Endodermal cell (in vitro differentiated cells): ENCODE measurements around the gene S100A8. TPM values are rescaled to one million over a fixed set of nuclear protein-coding genes. Genes with fewer than 3 reads are reported as not detected.
A peak's percentile ranks its signal among the peaks of the same experiment; 100 is the strongest.

Experiments
- DNase-seq: peaks from one replicate; pipeline ENCODE4 v3.0.0-alpha.2; 2017
- H3K27ac ChIP-seq: 2 replicates; pipeline ENCODE4 v1.5.1; 2013; ENCODE audit warnings: mild to moderate bottlenecking, low read depth, low read length, moderate library complexity
- H3K27me3 ChIP-seq: 2 replicates; pipeline ENCODE4 v1.6.1; 2013; ENCODE audit warnings: mild to moderate bottlenecking, low read length, moderate library complexity; ENCODE audit not compliant: insufficient read depth, control insufficient read depth, poor library complexity, severe bottlenecking
- H3K36me3 ChIP-seq: 2 replicates; pipeline ENCODE4 v1.7.0; 2013; ENCODE audit warnings: mild to moderate bottlenecking, low read length, moderate library complexity; ENCODE audit not compliant: control insufficient read depth, insufficient read depth
- H3K4me1 ChIP-seq: one replicate; pipeline ENCODE4 v1.7.0; 2013; ENCODE audit warnings: low read length; ENCODE audit not compliant: control insufficient read depth, insufficient read depth
- H3K4me3 ChIP-seq: 2 replicates; pipeline ENCODE4 v1.5.1; 2013; ENCODE audit warnings: mild to moderate bottlenecking, low read length, moderate library complexity
- H3K9ac ChIP-seq: 2 replicates; pipeline ENCODE4 v1.6.1; 2013; ENCODE audit warnings: mild to moderate bottlenecking, low read length, moderate library complexity; ENCODE audit not compliant: poor library complexity, severe bottlenecking; ENCODE audit errors: extremely low read depth
- H3K9me3 ChIP-seq: 2 replicates; pipeline ENCODE4 v1.6.1; 2013; ENCODE audit warnings: mild to moderate bottlenecking, low read length, moderate library complexity; ENCODE audit not compliant: control insufficient read depth
- H3K27ac Mint-ChIP-seq: 2 replicates; pipeline ENCODE4 v1.8.0; 2020; ENCODE audit warnings: mixed read lengths
- H3K27me3 Mint-ChIP-seq: 2 replicates; pipeline ENCODE4 v1.8.0; 2021; ENCODE audit warnings: mild to moderate bottlenecking, mixed read lengths; ENCODE audit not compliant: insufficient read depth
- H3K36me3 Mint-ChIP-seq: 2 replicates; pipeline ENCODE4 v1.8.0; 2020; ENCODE audit warnings: low read depth, mixed read lengths
- H3K4me1 Mint-ChIP-seq: 2 replicates; pipeline ENCODE4 v1.8.0; 2020; ENCODE audit warnings: mixed read lengths
- H3K4me3 Mint-ChIP-seq: 2 replicates; pipeline ENCODE4 v1.8.0; 2020; ENCODE audit warnings: mild to moderate bottlenecking, moderate library complexity, mixed read lengths
- H3K9me3 Mint-ChIP-seq: 2 replicates; pipeline ENCODE4 v1.8.0; 2020; ENCODE audit warnings: mild to moderate bottlenecking, mixed read lengths
- whole genome bisulfite sequencing, 2 experiments: methylation state at CpG; one replicate each; pipeline versions ENCODE4 v1.1.5 to v1.1.7; 2013; ENCODE audit warnings: missing lambda C conversion rate in 2 of 2, mixed read lengths in 1 of 2; ENCODE audit not compliant: insufficient coverage in 1 of 2, insufficient read length in 1 of 2; 5-methylcytosine and 5-hydroxymethylcytosine counted together
- total RNA-seq, 2 donors: library from RNA; stranded (reverse); fragmentation: NEBNext Ultra II Directional in 1 of 2; extraction: Animal tissue kit (Norgen Biotek cat#: 25700) in 1 of 2; gene quantifications; 2 replicates in 1 of 2; 3 replicates in 1 of 2; pipeline ENCODE4 v1.2.1, GENCODE V29; 2021
- TF ChIP-seq, protein P1 (sequence below): fragments of 200-600 bp; sonication (generic); conservative IDR thresholded peaks from 2 replicates; pipeline ENCODE4 v1.5.0; 2021; ENCODE audit warnings: antibody characterized with exemption, mild to moderate bottlenecking

S100A8 gene
- total RNA-seq, 2 donors from 2014 or later: not detected

GRCh38 chr1:153355445-153356071 lies 35.3 kb downstream of the S100A8 start:
- H3K9me3 ChIP-seq: no peaks in the 10 kb centered on the region
- H3K9ac ChIP-seq: no peak overlapping the region
- Mint-ChIP-seq H3K27me3 (no peaks in the 10 kb centered on the region), H3K9me3 (no peaks in the 10 kb centered on the region), H3K27ac (no peak overlapping the region), H3K36me3 (no peaks in the 10 kb centered on the region), H3K4me1 (peaks cover 6% of the 10 kb centered on the region), H3K4me3 (no peak overlapping the region)
- peak; percentile 89 for DNase-seq
- TF ChIP-seq, protein P1, sequence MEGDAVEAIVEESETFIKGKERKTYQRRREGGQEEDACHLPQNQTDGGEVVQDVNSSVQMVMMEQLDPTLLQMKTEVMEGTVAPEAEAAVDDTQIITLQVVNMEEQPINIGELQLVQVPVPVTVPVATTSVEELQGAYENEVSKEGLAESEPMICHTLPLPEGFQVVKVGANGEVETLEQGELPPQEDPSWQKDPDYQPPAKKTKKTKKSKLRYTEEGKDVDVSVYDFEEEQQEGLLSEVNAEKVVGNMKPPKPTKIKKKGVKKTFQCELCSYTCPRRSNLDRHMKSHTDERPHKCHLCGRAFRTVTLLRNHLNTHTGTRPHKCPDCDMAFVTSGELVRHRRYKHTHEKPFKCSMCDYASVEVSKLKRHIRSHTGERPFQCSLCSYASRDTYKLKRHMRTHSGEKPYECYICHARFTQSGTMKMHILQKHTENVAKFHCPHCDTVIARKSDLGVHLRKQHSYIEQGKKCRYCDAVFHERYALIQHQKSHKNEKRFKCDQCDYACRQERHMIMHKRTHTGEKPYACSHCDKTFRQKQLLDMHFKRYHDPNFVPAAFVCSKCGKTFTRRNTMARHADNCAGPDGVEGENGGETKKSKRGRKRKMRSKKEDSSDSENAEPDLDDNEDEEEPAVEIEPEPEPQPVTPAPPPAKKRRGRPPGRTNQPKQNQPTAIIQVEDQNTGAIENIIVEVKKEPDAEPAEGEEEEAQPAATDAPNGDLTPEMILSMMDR: peak; percentile 77
- 48 to 52% methylated on average over 7 to 10 of the region's 10 CpGs for WGBS, 2 experiments
- no peak overlapping the region for H3K27ac ChIP-seq
- no peaks in the 10 kb centered on the region for H3K36me3 ChIP-seq
- no peak overlapping the region for H3K4me3 ChIP-seq
- no peaks in the 10 kb centered on the region for H3K27me3 ChIP-seq
- H3K4me1 ChIP-seq: no peaks in the 10 kb centered on the region

DNA sequence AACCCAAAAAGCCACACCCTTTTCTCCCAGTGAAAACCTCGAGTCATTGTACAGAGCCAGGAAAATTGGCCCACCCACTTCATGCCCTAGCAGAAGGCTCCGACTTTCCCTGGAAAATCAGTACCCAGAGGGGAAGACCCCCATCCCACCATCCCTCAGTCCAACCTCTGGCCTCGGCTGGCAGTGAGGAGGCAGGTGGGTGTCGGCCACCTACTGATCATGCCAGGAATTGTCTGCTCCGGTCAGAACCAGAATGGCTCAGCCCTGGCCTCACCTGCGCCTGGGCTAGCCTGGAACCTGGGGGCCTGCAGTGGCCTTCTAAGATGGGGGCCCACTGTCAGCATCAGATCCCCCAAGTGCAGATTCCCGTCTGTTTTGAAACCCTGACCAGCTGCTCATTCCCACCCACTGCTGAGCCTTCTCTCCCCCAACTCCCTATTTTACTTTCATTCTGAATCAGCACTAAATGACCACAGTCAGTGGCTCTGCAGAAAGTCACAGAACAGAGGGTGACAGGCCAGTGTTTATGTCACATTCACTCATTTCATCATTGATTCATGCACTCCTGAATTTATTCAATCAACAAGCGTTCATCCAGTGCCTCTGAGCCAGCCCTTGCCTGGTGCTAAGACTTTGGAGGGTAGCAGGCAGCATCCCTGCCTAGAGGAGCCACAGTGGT lies 36.2 kb downstream of the S100A8 start:
- WGBS, 2 experiments: 83 to 89% methylated on average over 1 to 8 of the region's 8 CpGs
- no peak overlapping the region for H3K27ac ChIP-seq

GRCh38 chr1:153353226-153353947 lies 37.5 kb downstream of the S100A8 start:
- no peaks in the 10 kb centered on the region for H3K4me1 ChIP-seq
- TF ChIP-seq, protein P1: peak; percentile 77
- no peaks in the 10 kb centered on the region for H3K36me3 Mint-ChIP-seq
- peak; percentile 85 for DNase-seq
- no peaks in the 10 kb centered on the region for H3K9me3 ChIP-seq
- no peak overlapping the region for H3K27ac Mint-ChIP-seq
- H3K4me3 Mint-ChIP-seq: no peak overlapping the region
- H3K36me3 ChIP-seq: no peaks in the 10 kb centered on the region
- peaks cover 14% of the 10 kb centered on the region for H3K4me1 Mint-ChIP-seq
- no peak overlapping the region for H3K9ac ChIP-seq
- H3K27ac ChIP-seq: no peak overlapping the region
- no peaks in the 10 kb centered on the region for H3K9me3 Mint-ChIP-seq
- no peaks in the 10 kb centered on the region for H3K27me3 ChIP-seq
- H3K4me3 ChIP-seq: no peak overlapping the region
- WGBS, 2 experiments: 85 to 97% methylated on average over 6 to 7 of the region's 7 CpGs
- peaks cover 14% of the 10 kb centered on the region for H3K27me3 Mint-ChIP-seq

More for the DNA sequence above, 36.2 kb downstream of the S100A8 start:
- H3K36me3 Mint-ChIP-seq: no peaks in the 10 kb centered on the region
- Histone ChIP-seq H3K9me3 (no peaks in the 10 kb centered on the region), H3K36me3 (no peaks in the 10 kb centered on the region), H3K4me1 (no peaks in the 10 kb centered on the region), H3K4me3 (no peak overlapping the region), H3K9ac (no peak overlapping the region), H3K27me3 (no peaks in the 10 kb centered on the region)
- H3K27ac Mint-ChIP-seq: no peak overlapping the region
- TF ChIP-seq, protein P1: peak; percentile 31
- peaks cover 7% of the 10 kb centered on the region for H3K27me3 Mint-ChIP-seq
- peak; percentile 49 for DNase-seq
- H3K4me1 Mint-ChIP-seq: peaks cover 13% of the 10 kb centered on the region
- H3K9me3 Mint-ChIP-seq: no peaks in the 10 kb centered on the region
- H3K4me3 Mint-ChIP-seq: no peak overlapping the region
